C4-2B (cell line): ENCODE measurements around the gene KLRG1.

ENCODE experiments used
- H3K27ac ChIP-seq: fragments of 450-650 bp; 2 replicates; pipeline ENCODE4 v1.5.1; 2017
- CTCF ChIP-seq: fragments of 450-650 bp; conservative IDR thresholded peaks from 2 replicates; pipeline ENCODE4 v1.5.1; 2017; ENCODE audit warnings: mild to moderate bottlenecking
- ZFX ChIP-seq: fragments of 450-650 bp; IDR thresholded peaks from 2 replicates; pipeline ENCODE4 v1.6.1; 2017

KLRG1 gene

GRCh38 chr12:8980137-8980536, 9.2 kb upstream of the KLRG1 start:
- H3K27ac ChIP-seq, result no peak overlapping the region
- TF ChIP-seq CTCF (no peak), ZFX (no peak)

GRCh38 chr12:8985213-8985754, 4.1 kb upstream of the KLRG1 start:
- H3K27ac ChIP-seq, result no peak overlapping the region
- TF ChIP-seq CTCF (no peak), ZFX (no peak)

- H3K27ac ChIP-seq, result no peak overlapping the region
- no peak for TF ChIP-seq CTCF
Measured at GRCh38 chr12:8987163-8987562, 2.2 kb upstream of the KLRG1 start.

- no peak overlapping the region for H3K27ac ChIP-seq
- TF ChIP-seq CTCF, result no peak
- no peak for TF ChIP-seq ZFX
Measured at GRCh38 chr12:8987685-8988084, 1.7 kb upstream of the KLRG1 start.

- TF ChIP-seq CTCF, result no peak
- TF ChIP-seq ZFX, result no peak
- no peak overlapping the region for H3K27ac ChIP-seq
Measured at GRCh38 chr12:8991371-8992345, 2.3 kb downstream of the KLRG1 start.

GRCh38 chr12:8993827-8994226, 4.5 kb downstream of the KLRG1 start:
- H3K27ac ChIP-seq, result no peak overlapping the region
- TF ChIP-seq ZFX, result no peak
- no peak for TF ChIP-seq CTCF

- no peak overlapping the region for H3K27ac ChIP-seq
- TF ChIP-seq ZFX (no peak), CTCF (no peak)
Measured at GRCh38 chr12:8995021-8995775, 5.9 kb downstream of the KLRG1 start.
